ENCODE data around the gene BPGM. TPM values are rescaled to one million over a fixed set of nuclear protein-coding genes. Genes with fewer than 3 reads are reported as not detected.
A peak's percentile ranks its signal among the peaks of the same experiment; 100 is the strongest.

Gene BPGM
- total RNA-seq, 1 experiment from 2014 or later: 14.0 TPM

DNA sequence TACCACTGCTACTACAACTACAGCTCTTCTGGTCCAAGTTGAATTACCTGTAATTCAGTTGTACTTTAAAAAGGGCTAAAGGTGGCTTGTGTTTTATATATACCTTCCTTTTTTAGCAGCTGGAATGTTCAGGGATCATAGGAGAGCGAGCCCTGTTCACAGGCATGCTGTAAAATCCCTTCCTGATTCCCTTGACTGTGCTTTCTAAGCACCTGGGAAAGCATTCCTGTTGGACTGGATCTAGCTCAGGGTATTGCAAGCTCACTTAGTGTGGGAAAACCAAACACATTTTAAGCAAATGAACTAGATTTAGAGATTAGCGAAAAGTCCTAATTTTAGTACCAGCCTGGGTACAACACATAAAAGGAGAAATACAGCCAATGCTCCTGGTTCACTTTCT, 31.5 kb downstream of the BPGM start:
- Histone ChIP-seq H3K36me3 (ENCODE audit: insufficient read depth, low read length, poor library complexity, severe bottlenecking) (no peaks in the 10 kb centered on the region), H3K4me3 (ENCODE audit: low read depth, low read length, poor library complexity, severe bottlenecking) (no peak overlapping the region), H3K27ac (ENCODE audit: low read depth, low read length, poor library complexity, severe bottlenecking) (no peak overlapping the region), H3K4me1 (ENCODE audit: insufficient read depth, low read length, poor library complexity, severe bottlenecking) (no peaks in the 10 kb centered on the region), H3K9me3 (ENCODE audit: low read depth, low read length, poor library complexity, severe bottlenecking) (peaks cover 8% of the 10 kb centered on the region), H3K27me3 (replicated peaks; ENCODE audit: insufficient read depth, low read depth, low read length, poor library complexity) (no peaks in the 10 kb centered on the region)
- BruUV-seq (replicated peaks): no TSS peak
- DNase-seq (ENCODE audit: low spot score): no peak
- ChIA-PET POLR2A (ENCODE audit: low non-redundant PET) (no interaction called here), CTCF (interaction anchor here (0.6 kb wide), 1 partner anchor 8 kb away, joined by 17 read pairs; no protein-coding TSS in a partner anchor)
- intact Hi-C loops (cut with micrococcal nuclease; ENCODE audit: unreplicated experiment): no loop called here
- TF ChIP-seq EZH2 (IDR thresholded peaks at IDR 0.05; ENCODE audit: borderline replicate concordance, low read depth, low read length, poor library complexity, severe bottlenecking): no peak
- TF ChIP-seq, protein P1, sequence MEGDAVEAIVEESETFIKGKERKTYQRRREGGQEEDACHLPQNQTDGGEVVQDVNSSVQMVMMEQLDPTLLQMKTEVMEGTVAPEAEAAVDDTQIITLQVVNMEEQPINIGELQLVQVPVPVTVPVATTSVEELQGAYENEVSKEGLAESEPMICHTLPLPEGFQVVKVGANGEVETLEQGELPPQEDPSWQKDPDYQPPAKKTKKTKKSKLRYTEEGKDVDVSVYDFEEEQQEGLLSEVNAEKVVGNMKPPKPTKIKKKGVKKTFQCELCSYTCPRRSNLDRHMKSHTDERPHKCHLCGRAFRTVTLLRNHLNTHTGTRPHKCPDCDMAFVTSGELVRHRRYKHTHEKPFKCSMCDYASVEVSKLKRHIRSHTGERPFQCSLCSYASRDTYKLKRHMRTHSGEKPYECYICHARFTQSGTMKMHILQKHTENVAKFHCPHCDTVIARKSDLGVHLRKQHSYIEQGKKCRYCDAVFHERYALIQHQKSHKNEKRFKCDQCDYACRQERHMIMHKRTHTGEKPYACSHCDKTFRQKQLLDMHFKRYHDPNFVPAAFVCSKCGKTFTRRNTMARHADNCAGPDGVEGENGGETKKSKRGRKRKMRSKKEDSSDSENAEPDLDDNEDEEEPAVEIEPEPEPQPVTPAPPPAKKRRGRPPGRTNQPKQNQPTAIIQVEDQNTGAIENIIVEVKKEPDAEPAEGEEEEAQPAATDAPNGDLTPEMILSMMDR (conservative IDR thresholded peaks at IDR 0.05; ENCODE audit: low read depth, low read length): no peak

DNA sequence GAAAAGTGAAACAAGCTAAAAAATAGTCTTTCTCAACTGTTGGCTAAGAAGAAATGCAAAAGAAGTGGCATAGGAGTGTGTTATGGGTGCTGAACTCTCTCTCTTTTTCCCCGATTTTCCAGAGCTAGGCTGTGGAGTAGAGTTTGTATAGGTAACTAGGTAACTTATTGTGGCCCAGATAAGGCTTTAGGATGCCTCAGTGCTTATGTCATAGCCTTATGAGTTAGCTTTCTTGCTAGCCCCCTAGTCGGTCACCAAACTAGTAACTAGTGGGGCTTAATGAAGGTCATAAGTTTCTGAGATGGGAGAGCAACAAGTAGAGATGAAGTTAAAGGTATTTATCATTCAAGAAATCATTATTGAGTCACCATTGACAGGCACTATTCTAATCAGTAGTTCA, 32.4 kb downstream of the BPGM start:
- Histone ChIP-seq H3K4me1 (ENCODE audit: insufficient read depth, low read length, poor library complexity, severe bottlenecking) (no peaks in the 10 kb centered on the region), H3K4me3 (ENCODE audit: low read depth, low read length, poor library complexity, severe bottlenecking) (no peak overlapping the region), H3K27me3 (replicated peaks; ENCODE audit: insufficient read depth, low read depth, low read length, poor library complexity) (no peaks in the 10 kb centered on the region), H3K27ac (ENCODE audit: low read depth, low read length, poor library complexity, severe bottlenecking) (no peak overlapping the region), H3K36me3 (ENCODE audit: insufficient read depth, low read length, poor library complexity, severe bottlenecking) (no peaks in the 10 kb centered on the region), H3K9me3 (ENCODE audit: low read depth, low read length, poor library complexity, severe bottlenecking) (peaks cover 8% of the 10 kb centered on the region)
- DNase-seq (ENCODE audit: low spot score): no peak
- ChIA-PET POLR2A (ENCODE audit: low non-redundant PET) (no interaction called here), CTCF (interaction anchor here (0.6 kb wide), 1 partner anchor 278 kb away, joined by 4 read pairs; no protein-coding TSS in a partner anchor)
- TF ChIP-seq, protein P1 (conservative IDR thresholded peaks at IDR 0.05; ENCODE audit: low read depth, low read length): no peak
- TF ChIP-seq EZH2 (IDR thresholded peaks at IDR 0.05; ENCODE audit: borderline replicate concordance, low read depth, low read length, poor library complexity, severe bottlenecking): no peak
- intact Hi-C loops (cut with micrococcal nuclease; ENCODE audit: unreplicated experiment): no loop called here
- TSS peak; percentile 62 for BruUV-seq (replicated peaks)

DNA sequence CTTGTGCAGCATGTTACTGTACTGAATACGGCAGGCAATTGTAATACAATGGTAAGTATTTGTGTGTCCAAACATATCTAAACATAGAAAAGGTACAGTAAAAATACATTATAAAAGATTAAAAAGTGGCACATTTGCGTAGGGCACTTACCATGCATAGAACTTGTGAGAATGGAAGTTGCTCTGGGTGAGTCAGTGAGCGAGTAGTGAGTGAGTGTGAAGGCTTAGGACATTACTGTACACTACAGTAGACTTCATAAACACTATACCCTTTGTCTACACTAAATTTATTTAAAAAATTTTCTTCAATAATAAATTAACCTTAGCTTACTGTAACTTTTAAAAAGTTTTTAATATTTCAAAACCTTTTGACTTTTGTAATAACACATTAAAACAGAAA, 37.5 kb downstream of the BPGM start:
- intact Hi-C loops (cut with micrococcal nuclease; ENCODE audit: unreplicated experiment): no loop called here
- POLR2A ChIA-PET (ENCODE audit: low non-redundant PET): no interaction called here
- Histone ChIP-seq H3K4me3 (ENCODE audit: low read depth, low read length, poor library complexity, severe bottlenecking) (no peak overlapping the region), H3K4me1 (ENCODE audit: insufficient read depth, low read length, poor library complexity, severe bottlenecking) (no peaks in the 10 kb centered on the region), H3K27ac (ENCODE audit: low read depth, low read length, poor library complexity, severe bottlenecking) (no peak overlapping the region), H3K36me3 (ENCODE audit: insufficient read depth, low read length, poor library complexity, severe bottlenecking) (no peaks in the 10 kb centered on the region), H3K9me3 (ENCODE audit: low read depth, low read length, poor library complexity, severe bottlenecking) (no peaks in the 10 kb centered on the region), H3K27me3 (replicated peaks; ENCODE audit: insufficient read depth, low read depth, low read length, poor library complexity) (no peaks in the 10 kb centered on the region)
- no TSS peak for BruUV-seq (replicated peaks)
- DNase-seq (ENCODE audit: low spot score): no peak
- CTCF ChIA-PET: interaction anchor here (0.7 kb wide), 1 partner anchor 18 kb away, joined by 3 read pairs; no protein-coding TSS in a partner anchor
- TF ChIP-seq, protein P1 (conservative IDR thresholded peaks at IDR 0.05; ENCODE audit: low read depth, low read length): no peak
- no peak for TF ChIP-seq EZH2 (IDR thresholded peaks at IDR 0.05; ENCODE audit: borderline replicate concordance, low read depth, low read length, poor library complexity, severe bottlenecking)
